Activated CD8-positive, alpha-beta memory T cell treated with anti-CD3 and anti-CD28 coated beads for 48 hours (primary cell): ENCODE measurements around the gene SLC24A3.

Experiments
- DNase-seq, 3 experiments: peaks; one replicate each; pipeline ENCODE4 v3.0.0-alpha.2; 2020; ENCODE audit warnings: low read depth in 2 of 3, low spot score in 2 of 3

SLC24A3 gene

GRCh38 chr20:19336631-19337030 is 124.2 kb downstream of the SLC24A3 start:
- no peak for DNase-seq

GRCh38 chr20:19338380-19338779 is 125.9 kb downstream of the SLC24A3 start:
- DNase-seq, result no peak

- no peak for DNase-seq
These were observed 126.5 kb downstream of the SLC24A3 start for GRCh38 chr20:19338960-19339359.

DNA sequence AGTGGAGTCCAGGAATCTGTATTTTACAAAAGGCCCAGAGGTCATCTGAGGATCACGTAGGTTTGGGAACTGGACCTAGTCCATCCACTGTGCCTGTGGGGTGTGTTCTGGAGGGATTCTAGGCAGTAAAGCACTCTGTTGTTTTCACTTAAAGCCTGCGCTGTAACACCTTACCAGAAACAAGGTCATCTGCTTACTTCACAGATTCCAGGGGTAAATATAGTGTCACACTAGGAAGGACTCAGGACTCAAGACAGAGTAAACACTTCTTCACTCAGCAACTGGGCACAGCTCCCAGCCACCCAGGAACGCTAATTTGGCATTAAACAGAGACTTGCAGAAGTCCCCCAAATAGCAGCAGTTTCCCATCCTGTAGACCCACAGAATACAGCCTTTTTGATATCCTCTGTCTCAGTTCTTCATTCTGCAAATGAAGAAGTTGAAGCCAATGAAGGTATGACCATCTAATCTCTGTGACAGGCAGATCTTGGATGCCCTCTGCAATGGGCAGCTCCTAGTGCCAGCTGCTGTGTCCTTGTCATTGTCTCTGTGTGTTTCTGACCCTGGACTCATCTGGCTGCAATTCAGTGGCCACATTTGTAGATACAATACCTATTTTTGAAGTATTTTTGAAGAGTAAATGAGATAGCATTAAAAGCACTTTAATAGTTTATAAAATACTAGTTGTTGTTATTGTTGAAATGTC is 129.1 kb downstream of the SLC24A3 start:
- no peak for DNase-seq

DNA sequence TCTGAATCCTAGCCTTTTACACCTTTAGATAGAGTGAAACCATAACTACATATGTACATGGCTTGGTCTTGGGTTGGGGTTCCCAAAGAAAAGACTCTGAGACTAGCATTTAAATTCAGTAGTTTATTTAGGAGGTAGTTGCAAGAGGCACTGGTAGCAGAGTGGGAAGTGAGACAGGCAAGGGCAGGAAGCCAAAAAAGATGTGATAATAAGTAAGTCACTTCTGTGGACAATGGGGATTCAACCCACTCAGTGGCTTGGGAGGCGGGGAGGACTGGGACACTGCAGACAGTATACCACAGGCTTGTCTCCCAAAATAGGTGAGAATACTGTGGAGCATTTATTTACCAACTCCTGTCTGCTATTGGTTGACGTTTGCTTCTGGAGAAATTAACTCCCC is 131.9 kb downstream of the SLC24A3 start:
- DNase-seq, result no peak

GRCh38 chr20:19347943-19348456 is 135.6 kb downstream of the SLC24A3 start:
- DNase-seq, result no peak

DNA sequence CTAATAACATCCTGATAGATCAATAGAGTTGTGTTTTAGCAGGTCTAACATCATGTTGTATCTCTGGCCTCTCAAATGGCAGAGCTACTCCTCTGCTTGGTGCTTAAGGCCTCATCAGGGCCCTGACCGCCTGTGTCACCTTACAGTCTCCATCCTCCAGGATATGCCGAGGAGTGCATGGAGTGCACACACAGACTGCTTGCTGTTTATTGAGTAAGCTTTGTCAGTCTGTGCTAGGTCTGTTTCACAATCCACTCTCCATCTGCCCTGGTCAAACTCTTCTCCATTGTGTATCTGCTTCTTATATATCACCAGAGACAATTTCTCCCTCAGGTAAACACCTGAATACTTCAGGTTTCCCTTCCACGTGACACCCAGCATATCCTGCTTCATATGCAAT is 136.1 kb downstream of the SLC24A3 start:
- DNase-seq, result no peak

GRCh38 chr20:19349879-19350278 is 137.4 kb downstream of the SLC24A3 start:
- no peak for DNase-seq

GRCh38 chr20:19351542-19351941 is 139.1 kb downstream of the SLC24A3 start:
- DNase-seq, result no peak

- no peak for DNase-seq
These were observed 142.5 kb downstream of the SLC24A3 start for GRCh38 chr20:19354950-19355349.

- DNase-seq, result no peak
These were observed 149.3 kb downstream of the SLC24A3 start for GRCh38 chr20:19361790-19362189.

DNA sequence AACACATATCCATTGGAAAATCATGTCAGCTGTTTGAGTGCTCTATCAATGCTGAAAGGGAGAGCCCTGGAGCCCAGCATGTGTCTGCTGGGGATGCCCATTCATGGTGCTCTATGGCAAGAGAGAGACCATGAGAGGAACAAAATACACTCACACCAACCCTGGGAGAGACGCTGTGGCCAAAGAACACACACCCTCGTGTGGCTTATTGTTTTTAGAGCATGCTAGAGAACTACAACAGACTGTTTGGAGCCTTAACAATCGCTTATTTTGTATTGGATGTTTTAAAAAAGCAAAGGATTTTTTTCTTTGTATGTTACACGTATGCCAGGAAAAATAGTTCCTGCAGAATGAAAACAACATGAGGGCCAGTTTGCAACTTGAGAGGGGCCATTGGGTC is 151.0 kb downstream of the SLC24A3 start:
- no peak for DNase-seq

- DNase-seq, result no peak
These were observed 155.1 kb downstream of the SLC24A3 start for GRCh38 chr20:19367591-19367990.

GRCh38 chr20:19368351-19368750 is 155.9 kb downstream of the SLC24A3 start:
- no peak for DNase-seq

- no peak for DNase-seq
These were observed 157.9 kb downstream of the SLC24A3 start for GRCh38 chr20:19370076-19371075.

DNA sequence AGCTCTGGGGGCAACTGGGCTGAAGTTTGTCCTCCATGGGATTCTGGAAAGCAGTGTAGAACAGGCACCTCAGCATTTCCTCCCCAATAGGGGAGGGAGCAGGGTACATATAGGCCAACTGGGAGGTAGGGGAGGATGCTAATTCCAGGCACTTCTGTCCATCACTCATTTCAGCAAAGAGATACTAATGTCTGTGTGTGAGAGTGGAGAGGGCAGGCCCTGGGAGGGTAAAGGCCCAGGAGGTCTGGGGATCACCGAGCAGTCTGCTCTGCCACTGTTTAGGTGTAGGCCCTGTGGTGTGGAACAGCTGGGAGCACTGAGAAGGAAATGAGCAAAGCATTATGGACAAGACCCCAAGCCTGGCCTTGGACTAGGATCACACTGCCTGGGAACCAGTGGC is 158.7 kb downstream of the SLC24A3 start:
- no peak for DNase-seq

DNA sequence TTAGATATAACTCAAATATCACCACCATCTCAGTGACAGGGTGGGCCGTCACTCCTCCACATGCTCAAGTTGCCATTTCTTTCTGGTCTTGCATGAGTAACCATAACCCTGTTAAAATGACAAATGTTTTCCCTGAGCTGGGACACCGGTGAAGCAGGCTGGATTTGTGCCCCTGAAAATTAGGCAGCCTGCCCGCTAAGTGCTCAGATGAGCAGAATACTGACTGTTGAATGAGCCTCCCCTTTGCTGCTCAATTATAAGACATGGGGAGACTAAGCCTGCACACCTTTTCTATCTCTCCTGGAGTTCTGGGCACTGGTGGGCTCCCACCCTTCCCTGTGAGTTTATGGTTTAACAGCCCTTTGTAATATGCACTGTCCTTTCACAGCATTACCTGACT is 161.8 kb downstream of the SLC24A3 start:
- no peak for DNase-seq

GRCh38 chr20:19375395-19375794 is 163.0 kb downstream of the SLC24A3 start:
- no peak for DNase-seq

- DNase-seq, result no peak
These were observed 163.4 kb downstream of the SLC24A3 start for GRCh38 chr20:19375801-19376200.

DNA sequence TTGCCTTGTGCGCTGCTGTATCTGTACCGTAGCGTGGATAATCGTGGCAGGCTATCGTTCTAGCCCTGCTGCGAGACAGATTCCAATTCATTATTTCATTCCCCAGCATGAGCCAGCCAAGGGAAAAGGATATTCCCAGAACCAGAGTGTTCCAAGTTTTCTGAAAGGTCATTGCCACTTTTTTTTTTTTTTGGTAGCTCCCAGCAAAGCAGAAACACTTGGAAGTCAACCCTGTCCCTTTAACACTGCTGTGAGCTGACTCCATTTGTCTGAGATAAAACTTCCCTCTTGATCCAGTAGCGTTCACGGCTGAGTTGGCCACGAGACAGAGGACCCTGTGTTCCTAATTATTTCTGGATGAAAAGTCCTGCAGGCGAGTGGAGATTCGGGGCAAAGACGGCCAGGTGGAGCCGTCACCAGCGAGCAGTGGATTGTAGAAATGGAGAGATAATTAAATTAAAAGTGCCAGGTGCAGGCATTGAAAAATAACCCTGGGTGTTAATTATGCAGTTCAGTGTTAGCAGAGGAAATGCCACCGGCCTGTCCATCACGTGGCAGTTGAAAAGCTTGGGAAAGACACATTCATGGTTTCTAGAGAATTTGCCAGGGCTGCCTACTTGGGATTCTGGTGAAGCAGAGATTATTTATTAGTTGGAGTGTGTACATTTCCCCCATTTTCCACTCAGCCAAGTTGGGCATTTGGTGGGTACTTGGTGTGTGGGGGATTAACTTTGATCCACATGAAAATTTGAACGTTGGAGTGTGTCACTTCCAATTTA is 164.2 kb downstream of the SLC24A3 start:
- no peak for DNase-seq

GRCh38 chr20:19378058-19378457 is 165.6 kb downstream of the SLC24A3 start:
- no peak for DNase-seq
